ENCODE data around the gene BBOX1.

GRCh38 chr11:27097551-27097950 lies 56.9 kb downstream of the BBOX1 start:
- TF ChIP-seq RAD21 (IDR thresholded peaks at IDR 0.05; ENCODE audit: low read depth) (no peak), TCF12 (IDR thresholded peaks at IDR 0.05; ENCODE audit: low read depth) (no peak), FOXM1 (IDR thresholded peaks at IDR 0.05; ENCODE audit: borderline replicate concordance, low read depth) (no peak), NFIC (IDR thresholded peaks at IDR 0.05) (no peak), ZBTB7A (IDR thresholded peaks at IDR 0.05; ENCODE audit: low read depth) (no peak), EP300 (IDR thresholded peaks at IDR 0.05; ENCODE audit: borderline replicate concordance) (no peak), TAF1 (IDR thresholded peaks at IDR 0.05; ENCODE audit: low read depth) (no peak)

Data from Ishikawa (cell line).